HG02840 (cell line): ENCODE measurements around the gene ATP6V1A.

Source experiments
- ATAC-seq: cut with Tn5 transposase; IDR thresholded peaks from one replicate; pipeline ENCODE4 v1.9.1; 2021; ENCODE audit warnings: mild to moderate bottlenecking, moderate library complexity, moderate number of reproducible peaks; ENCODE audit not compliant: unreplicated experiment, low FRiP score

ATP6V1A gene

DNA sequence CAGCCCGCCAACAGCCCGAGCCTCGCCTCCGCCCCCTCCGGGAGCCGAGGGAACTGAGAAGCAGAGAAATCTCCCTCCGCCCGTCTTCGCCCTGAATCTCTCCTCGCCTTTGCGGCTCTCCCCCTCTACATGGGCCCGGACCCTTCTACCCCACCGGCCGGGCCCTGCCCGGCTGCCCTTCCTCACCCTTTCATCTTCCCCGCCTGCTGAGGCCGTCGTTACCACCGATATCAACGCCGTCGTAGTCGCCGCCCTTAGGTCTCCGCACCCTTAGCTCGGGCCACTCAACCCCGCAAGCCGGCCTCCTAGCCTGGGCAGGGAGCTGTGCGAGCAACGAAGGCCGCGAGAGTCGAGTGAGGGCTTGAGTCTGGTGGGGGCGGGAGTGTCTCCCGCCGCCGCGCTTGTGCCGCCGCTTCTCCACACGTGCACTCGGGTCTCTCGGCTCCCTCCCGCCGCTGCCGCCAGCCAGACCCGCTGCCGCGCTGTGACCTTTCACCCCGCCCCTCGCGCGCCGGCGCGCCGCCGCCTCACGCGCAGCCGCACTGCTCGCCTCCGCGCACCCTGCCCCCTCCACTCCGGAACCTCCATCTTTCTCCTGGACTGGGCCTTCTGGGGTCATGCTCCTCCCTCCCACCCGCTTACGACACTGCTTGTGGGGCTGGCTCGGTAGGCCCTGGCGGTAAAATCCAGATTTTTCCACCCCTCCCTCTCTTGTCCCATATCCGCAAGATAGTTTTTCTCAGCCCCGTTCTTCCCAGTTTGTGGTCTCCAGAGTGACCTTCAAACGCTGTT lies 883 bp upstream of the ATP6V1A start, which contains the start of gene NAA50:
Gene NAA50, minus strand, starts transcription at position 494 of the 792 bp plus-strand sequence. Its CDS starts 300 bp downstream, at position 194.
- peak; percentile 54 for ATAC-seq

DNA sequence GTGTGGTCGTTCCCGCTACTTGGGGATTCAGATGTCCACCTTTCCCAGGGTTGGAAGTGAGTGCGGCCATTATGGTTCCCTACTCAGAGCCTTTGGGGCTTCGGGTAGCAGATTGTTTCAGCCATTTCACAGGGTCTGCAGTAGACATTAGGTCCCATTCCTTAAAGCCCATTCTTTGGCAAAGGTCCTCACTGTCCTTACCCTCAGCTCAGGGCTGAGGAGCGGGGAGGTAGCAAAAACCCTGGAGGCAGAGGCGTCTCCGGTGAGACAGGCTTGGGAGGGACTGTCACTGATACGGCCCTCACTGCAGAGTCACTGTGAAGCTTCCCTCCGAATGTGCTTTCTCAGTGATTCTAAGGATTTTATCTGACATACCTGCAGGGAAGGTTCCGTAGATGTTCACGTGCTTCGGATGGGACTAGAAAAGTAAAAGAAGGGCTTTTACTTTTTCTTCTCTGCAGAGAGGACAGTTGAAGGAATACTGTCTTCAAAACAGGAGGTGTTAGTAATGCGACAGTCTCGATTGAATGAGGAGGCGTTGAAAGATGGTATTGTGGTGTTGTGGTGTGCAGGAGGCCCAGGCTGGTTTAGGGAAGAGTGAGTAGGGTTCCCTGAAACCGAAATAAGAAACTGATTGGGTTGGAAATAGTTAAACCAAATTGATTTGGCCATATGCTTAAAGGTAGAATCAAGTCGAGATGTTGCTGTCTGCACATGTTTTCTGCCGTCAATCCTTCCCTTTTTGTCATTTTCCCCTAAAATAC lies 630 bp downstream of the ATP6V1A start:
- peak; percentile 11 for ATAC-seq

DNA sequence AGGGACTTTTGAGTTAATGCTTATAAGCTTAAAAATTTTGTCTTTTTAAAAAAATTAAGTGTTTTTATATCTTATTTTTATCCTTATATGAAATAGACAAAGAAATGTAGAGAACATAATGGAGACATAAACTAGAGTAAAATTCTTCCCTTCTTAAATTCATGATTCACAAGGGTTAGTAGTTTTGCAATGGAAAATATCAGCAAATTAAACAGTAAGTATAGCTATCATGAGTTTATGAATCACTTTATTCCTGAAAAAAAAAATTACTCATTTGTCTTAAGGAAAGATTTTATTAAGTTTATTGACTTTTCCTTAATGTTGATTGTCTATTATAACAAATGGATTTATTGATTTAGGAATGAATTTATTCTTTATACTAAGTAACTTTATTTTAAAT lies 4.3 kb downstream of the ATP6V1A start:
- no peak for ATAC-seq

GRCh38 chr3:113753376-113753985 lies 6.6 kb downstream of the ATP6V1A start:
- ATAC-seq, result no peak

DNA sequence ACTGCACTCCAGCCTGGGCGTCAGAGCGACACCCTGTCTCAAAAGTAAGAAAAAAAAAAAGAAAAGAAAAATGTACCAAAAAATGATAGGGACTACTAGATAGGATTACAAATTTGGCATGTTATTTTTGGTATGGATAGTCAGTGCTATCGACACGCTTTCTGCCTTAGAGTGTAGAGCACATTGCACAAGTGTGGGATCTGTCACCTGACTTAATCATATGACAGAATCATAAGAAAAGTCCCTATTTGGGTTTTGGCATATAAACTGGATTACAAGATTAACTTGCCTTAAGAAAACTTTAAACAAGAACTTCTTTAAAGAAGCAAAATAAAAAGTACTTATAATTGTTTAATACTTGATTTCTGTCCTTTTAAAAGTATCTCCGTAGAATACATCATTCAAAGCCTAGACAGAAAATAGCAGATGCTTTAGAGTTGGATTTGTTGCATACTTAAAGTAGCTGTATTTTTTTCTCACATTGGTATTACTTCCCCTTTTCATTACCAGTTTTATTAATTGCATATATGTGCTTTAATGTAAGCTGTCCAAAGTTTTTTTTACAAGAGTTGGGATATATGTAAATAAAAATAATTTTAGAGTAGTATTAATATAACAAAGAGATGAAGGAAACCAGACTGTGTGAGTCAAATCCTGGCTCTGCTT lies 7.8 kb downstream of the ATP6V1A start:
- ATAC-seq, result no peak

DNA sequence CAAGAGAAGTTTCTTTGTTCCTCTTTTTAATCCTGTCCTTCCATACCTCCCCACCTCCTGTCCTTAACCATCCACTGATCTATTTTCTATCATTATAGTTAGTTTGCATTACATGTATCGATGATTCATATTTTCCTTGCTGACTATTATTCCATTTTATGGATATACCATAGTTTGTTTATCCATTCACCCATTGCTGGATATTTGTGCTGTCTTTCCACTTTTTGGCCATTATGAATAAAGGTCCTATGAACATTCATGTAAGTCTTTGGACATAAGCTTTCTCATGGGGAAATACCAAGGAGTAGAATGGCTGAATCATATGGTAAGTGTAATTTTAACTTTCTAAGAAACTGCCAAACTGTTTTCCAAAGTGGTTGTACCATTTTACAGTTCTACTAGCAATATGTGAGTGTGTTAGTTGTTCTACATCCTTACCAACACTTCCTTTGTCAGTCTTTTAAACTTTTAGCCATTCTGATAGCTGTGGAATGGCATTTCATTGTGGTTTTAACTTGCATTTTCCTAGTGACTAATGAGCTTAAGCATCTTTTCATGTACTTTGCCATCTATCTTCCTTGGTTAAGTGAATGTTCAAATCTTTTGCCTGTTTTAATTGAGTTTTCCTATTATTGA lies 11.7 kb downstream of the ATP6V1A start:
- no peak for ATAC-seq

GRCh38 chr3:113764698-113765097 lies 17.9 kb downstream of the ATP6V1A start:
- no peak for ATAC-seq

- ATAC-seq, result no peak
These were observed 22.7 kb downstream of the ATP6V1A start for GRCh38 chr3:113769551-113769950.

DNA sequence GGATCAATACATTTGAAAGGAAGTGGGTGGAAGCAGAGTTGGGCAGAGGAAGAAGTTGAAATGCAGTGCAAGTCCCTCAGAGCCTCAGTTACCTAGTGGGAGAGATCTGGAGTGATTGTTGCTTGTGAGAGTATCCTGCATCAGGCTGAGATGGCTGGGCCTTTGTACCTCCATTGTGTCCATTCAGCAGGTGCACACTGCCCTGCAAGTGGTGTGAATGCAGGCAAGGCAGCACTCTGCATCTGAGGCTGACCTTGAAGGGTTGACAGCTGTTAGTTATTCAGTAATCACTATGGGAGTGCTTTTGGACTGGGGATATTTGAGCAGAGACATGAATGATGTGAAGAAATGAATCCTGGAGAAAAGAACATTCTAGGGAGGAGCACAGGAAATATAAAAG lies 25.2 kb downstream of the ATP6V1A start:
- ATAC-seq, result no peak

DNA sequence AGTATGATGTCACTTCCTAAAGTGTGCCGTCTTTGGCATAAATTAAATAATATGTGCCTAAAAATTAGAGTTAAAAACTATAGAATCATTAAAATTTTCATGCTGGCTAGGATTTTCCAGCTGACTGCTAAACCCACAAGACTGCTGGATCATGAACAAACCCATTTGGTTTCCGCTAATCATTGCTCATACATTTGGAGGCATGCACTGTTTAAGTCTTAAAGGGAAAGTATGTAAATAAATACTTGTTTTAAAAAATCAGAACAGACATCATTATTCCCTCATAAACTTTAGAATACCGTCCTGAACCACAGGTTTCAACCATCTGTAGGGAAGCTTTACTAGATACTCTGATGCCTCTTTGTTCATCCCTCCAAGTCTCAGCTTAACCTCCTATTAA lies 26.5 kb downstream of the ATP6V1A start:
- no peak for ATAC-seq

GRCh38 chr3:113775516-113775915 lies 28.7 kb downstream of the ATP6V1A start:
- ATAC-seq, result no peak

GRCh38 chr3:113776564-113776963 lies 29.7 kb downstream of the ATP6V1A start:
- no peak for ATAC-seq

GRCh38 chr3:113783463-113783862 lies 36.6 kb downstream of the ATP6V1A start:
- no peak for ATAC-seq

- no peak for ATAC-seq
These were observed 37.1 kb downstream of the ATP6V1A start for GRCh38 chr3:113783980-113784379.

GRCh38 chr3:113791381-113791780 lies 44.5 kb downstream of the ATP6V1A start:
- no peak for ATAC-seq

- no peak for ATAC-seq
These were observed 47.7 kb downstream of the ATP6V1A start for GRCh38 chr3:113794526-113794925.

DNA sequence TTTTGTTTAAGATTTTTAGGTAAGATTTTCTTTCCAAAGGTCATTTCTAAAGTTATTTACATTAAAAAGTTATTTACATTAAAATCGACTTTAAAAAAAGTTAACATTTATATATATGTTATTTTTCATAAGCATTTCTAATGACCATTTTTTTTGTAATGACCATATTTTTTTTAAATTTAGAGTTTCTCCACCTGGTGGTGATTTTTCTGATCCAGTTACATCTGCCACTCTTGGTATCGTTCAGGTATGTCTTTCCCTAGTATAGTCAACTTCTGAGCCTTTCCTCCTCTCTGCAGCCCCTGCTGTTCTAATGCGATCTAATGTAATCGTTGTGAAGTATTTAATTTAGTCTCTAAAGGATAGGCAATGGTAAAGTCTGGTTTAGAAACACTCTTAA lies 48.9 kb downstream of the ATP6V1A start:
- no peak for ATAC-seq

- ATAC-seq, result no peak
These were observed 56.1 kb downstream of the ATP6V1A start for GRCh38 chr3:113802795-113803455.

DNA sequence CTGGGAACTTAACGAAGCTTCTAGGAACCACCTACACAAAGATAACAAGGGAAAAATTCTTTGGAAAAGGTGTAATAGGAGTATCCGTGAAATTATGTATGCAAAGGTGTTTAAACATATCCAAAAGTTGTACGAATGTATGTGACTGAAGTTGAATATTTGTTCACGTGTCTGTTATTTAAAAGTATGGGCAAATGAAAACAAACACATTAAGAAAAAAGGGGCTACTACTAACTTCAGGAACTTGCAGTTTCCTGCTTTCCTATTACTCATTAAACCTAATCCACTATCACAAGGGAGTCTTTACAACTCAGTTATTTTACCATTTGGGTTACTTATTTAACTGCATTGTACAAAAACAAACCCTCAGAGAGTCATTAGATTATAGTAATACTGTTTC lies 57.8 kb downstream of the ATP6V1A start:
- no peak for ATAC-seq

GRCh38 chr3:113805249-113805648 lies 58.4 kb downstream of the ATP6V1A start:
- ATAC-seq, result no peak
